Activated CD4-positive, alpha-beta T cell treated with anti-CD3 and anti-CD28 coated beads for 4 hours (primary cell): ENCODE data around the gene MEDAG.

Experiments used
- DNase-seq, 2 donors: peaks; one replicate each; pipeline ENCODE4 v3.0.0-alpha.2; 2020

Gene MEDAG

GRCh38 chr13:30905932-30906383, at the start of gene MEDAG:
Gene MEDAG (plus strand): TSS chr13:30906271. CDS start chr13:30906516, 245 bp downstream.
- no peak for DNase-seq

GRCh38 chr13:30857018-30857417, 49.1 kb upstream of the MEDAG start:
- no peak for DNase-seq

- DNase-seq = no peak
Observed at GRCh38 chr13:30857636-30858035, 48.4 kb upstream of the MEDAG start.

GRCh38 chr13:30859326-30859725, 46.7 kb upstream of the MEDAG start:
- no peak for DNase-seq

- no peak for DNase-seq
Observed at GRCh38 chr13:30861163-30861562, 44.9 kb upstream of the MEDAG start.

GRCh38 chr13:30861836-30862467, 44.1 kb upstream of the MEDAG start:
- no peak for DNase-seq

GRCh38 chr13:30862707-30863106, 43.4 kb upstream of the MEDAG start:
- no peak for DNase-seq

GRCh38 chr13:30863231-30863630, 42.8 kb upstream of the MEDAG start:
- no peak for DNase-seq

GRCh38 chr13:30863796-30864195, 42.3 kb upstream of the MEDAG start:
- DNase-seq = no peak

- no peak for DNase-seq
Observed at GRCh38 chr13:30864433-30865122, 41.5 kb upstream of the MEDAG start.

- peak; percentile 31 to 45 for DNase-seq
Observed at GRCh38 chr13:30865123-30866049, 40.7 kb upstream of the MEDAG start.

GRCh38 chr13:30866677-30867076, 39.4 kb upstream of the MEDAG start:
- DNase-seq = no peak

GRCh38 chr13:30867089-30867669, 38.9 kb upstream of the MEDAG start:
- DNase-seq = no peak

GRCh38 chr13:30868799-30869470, 37.1 kb upstream of the MEDAG start:
- DNase-seq = no peak

GRCh38 chr13:30869491-30869890, 36.6 kb upstream of the MEDAG start:
- no peak for DNase-seq

- DNase-seq = no peak
Observed at GRCh38 chr13:30870049-30870884, 35.8 kb upstream of the MEDAG start.

GRCh38 chr13:30870916-30871587, 35.0 kb upstream of the MEDAG start:
- DNase-seq = no peak

GRCh38 chr13:30871588-30872275, 34.3 kb upstream of the MEDAG start:
- DNase-seq = no peak

GRCh38 chr13:30872276-30872594, 33.8 kb upstream of the MEDAG start:
- no peak for DNase-seq

- no peak for DNase-seq
Observed at GRCh38 chr13:30872685-30873461, 33.2 kb upstream of the MEDAG start.
